ENCODE data around the gene PPFIBP2. TPM values are rescaled to one million over a fixed set of nuclear protein-coding genes. Genes with fewer than 3 reads are reported as not detected.
A peak's percentile ranks its signal among the peaks of the same experiment; 100 is the strongest.

PPFIBP2 gene
- total and polyA plus RNA-seq, 12 donors = 6.4 to 40.7 (median 21.4) TPM

GRCh38 chr11:7579361-7579791, 65.6 kb downstream of the PPFIBP2 start:
- no peak for DNase-seq
- 26 to 38% methylated on average over 1 of the region's 1 CpG for WGBS, 2 donors
- ATAC-seq = peak in 2 of 8 donors; percentile 31 to 41
- Histone ChIP-seq H3K4me1 (peaks cover 7 to 88% (median 67%) of the 10 kb centered on the region in 9 donors), H3K4me3 (peak overlapping the region in 5 of 10 donors; percentile 7 to 55 (median 53)), H3K9me3 (no peaks in the 10 kb centered on the region), H3K36me3 (no peaks in the 10 kb centered on the region), H3K27ac (peak overlapping the region in 6 of 10 donors; percentile 21 to 88 (median 74)), H3K27me3 (peaks cover 0 to 16% (median 0%) of the 10 kb centered on the region in 7 donors)
- no peak for TF ChIP-seq CTCF (IDR thresholded peaks at IDR 0.05)
- intact Hi-C loops (cut with DNase I) = loop anchor here in 2 of 10 donors (5.0 to 10.0 kb wide), 2 partner anchors 65 to 88 kb away; partner anchors contain the start of gene PPFIBP2 (in 1 of the 2)

- TF ChIP-seq CTCF (IDR thresholded peaks at IDR 0.05) = no peak
- intact Hi-C loops (cut with DNase I) = no loop called here
- Histone ChIP-seq H3K36me3 (no peaks in the 10 kb centered on the region), H3K27me3 (peaks cover 0 to 5% (median 0%) of the 10 kb centered on the region in 7 donors), H3K4me1 (peaks cover 2 to 75% (median 60%) of the 10 kb centered on the region in 9 donors), H3K4me3 (no peak overlapping the region), H3K27ac (peak overlapping the region in 3 of 10 donors; percentile 8 to 40 (median 19)), H3K9me3 (no peaks in the 10 kb centered on the region)
- 33 to 47% methylated on average over 2 of the region's 2 CpGs for WGBS, 2 donors
- ATAC-seq (no peak), DNase-seq (no peak)
Measured at GRCh38 chr11:7581021-7581590, 67.3 kb downstream of the PPFIBP2 start.

DNA sequence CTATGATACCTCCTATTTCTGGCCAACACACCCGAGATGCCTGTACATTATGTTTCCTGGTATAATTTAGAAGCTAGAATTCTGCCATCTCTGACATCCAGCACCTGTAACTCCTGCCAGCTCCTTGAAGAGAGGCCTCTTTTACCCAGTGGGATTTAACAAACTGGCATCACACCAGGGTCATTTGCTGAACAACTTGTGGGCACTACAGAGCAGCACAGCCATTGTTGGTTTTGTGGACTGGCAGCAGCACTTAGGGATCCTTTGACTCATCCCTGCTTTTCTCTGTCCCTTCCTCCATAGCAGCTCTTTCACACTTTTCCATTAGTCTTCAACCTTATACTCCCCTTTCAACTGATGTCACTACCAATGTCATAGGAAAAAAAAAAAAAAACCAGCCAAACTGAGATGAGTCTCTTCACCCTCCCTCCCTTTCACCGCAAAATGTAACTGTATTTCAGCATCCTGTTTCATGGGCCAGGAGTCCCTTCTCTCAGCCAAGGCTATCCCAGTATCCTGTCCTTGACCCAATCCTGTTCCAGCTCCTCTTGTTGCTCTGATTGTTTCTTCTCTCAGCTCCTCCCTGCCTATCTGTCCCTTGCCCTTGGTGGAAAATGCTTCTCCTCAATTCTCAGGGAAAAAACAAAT, 68.7 kb downstream of the PPFIBP2 start:
- Histone ChIP-seq H3K36me3 (no peaks in the 10 kb centered on the region), H3K27ac (peak overlapping the region in 4 of 10 donors; percentile 4 to 44 (median 15)), H3K27me3 (no peaks in the 10 kb centered on the region), H3K9me3 (no peaks in the 10 kb centered on the region), H3K4me3 (no peak overlapping the region), H3K4me1 (peaks cover 0 to 67% (median 46%) of the 10 kb centered on the region in 9 donors)
- WGBS, 2 donors = 48 to 50% methylated on average over 2 of the region's 2 CpGs
- TF ChIP-seq CTCF (IDR thresholded peaks at IDR 0.05) = no peak
- no peak for DNase-seq
- ATAC-seq = peak in 1 of 8 donors; percentile 14
- intact Hi-C loops (cut with DNase I) = no loop called here

- H3K4me3 ChIP-seq = no peak overlapping the region
- ATAC-seq = no peak
- intact Hi-C loops (cut with DNase I) = no loop called here
- H3K27ac ChIP-seq = no peak overlapping the region
- peaks cover 0 to 62% (median 38%) of the 10 kb centered on the region in 9 donors for H3K4me1 ChIP-seq
- no peaks in the 10 kb centered on the region for H3K27me3 ChIP-seq
- H3K36me3 ChIP-seq = no peaks in the 10 kb centered on the region
- TF ChIP-seq CTCF (IDR thresholded peaks at IDR 0.05) = no peak
- no peak for DNase-seq
- WGBS, 2 donors = 78 to 91% methylated on average over 3 of the region's 3 CpGs
- H3K9me3 ChIP-seq = no peaks in the 10 kb centered on the region
Measured at GRCh38 chr11:7583248-7583647, 69.4 kb downstream of the PPFIBP2 start.

Data from heart right ventricle (tissue), 16 donors.